Thyroid gland (tissue), 4 donors: ENCODE measurements around the gene BEND6. TPM values are rescaled to one million over a fixed set of nuclear protein-coding genes. Genes with fewer than 3 reads are reported as not detected.

Experiments used
- DNase-seq, 2 donors: peaks; one replicate each; pipeline ENCODE4 v3.0.0-alpha.2; 2019
- H3K27ac ChIP-seq, 3 donors: fragments of 200-600 bp; sonication (generic); 1 replicate in 2 of 3; 2 replicates in 1 of 3; pipeline ENCODE4 v1.5.1; 2016 to 2019; ENCODE audit warnings: mild to moderate bottlenecking in 1 of 3, moderate library complexity in 1 of 3
- H3K27me3 ChIP-seq: fragments of 200-600 bp; sonication (generic); one replicate; pipeline ENCODE4 v1.5.1; 2019
- H3K36me3 ChIP-seq, 2 donors: fragments of 200-600 bp; sonication (generic); one replicate each; pipeline ENCODE4 v1.5.1; 2016 to 2019
- H3K4me1 ChIP-seq, 2 donors: fragments of 200-600 bp; sonication (generic); one replicate each; pipeline ENCODE4 v1.5.1; 2017 to 2019
- H3K4me3 ChIP-seq, 3 donors: fragments of 200-600 bp; sonication (generic); replicated peaks in 1 of 3; 1 replicate in 2 of 3; 2 replicates in 1 of 3; pipeline ENCODE4 v1.5.1; 2016; ENCODE audit warnings: mild to moderate bottlenecking in 1 of 3
- H3K9me3 ChIP-seq: fragments of 200-600 bp; sonication (generic); one replicate; pipeline ENCODE4 v1.5.1; 2017
- POLR2A ChIP-seq, 2 donors: fragments of 450-650 bp; IDR thresholded peaks; one replicate each; pipeline ENCODE4 v1.6.1; 2017; ENCODE audit warnings: antibody characterized with exemption in 2 of 2, mild to moderate bottlenecking in 2 of 2, moderate library complexity in 1 of 2
- WGBS, 2 donors: methylation state at CpG; one replicate each; pipeline ENCODE4 v1.1.5; 2017; 5-methylcytosine and 5-hydroxymethylcytosine counted together
- intact Hi-C: fragments of 100-400 bp; cut with DNase I; formaldehyde crosslinking; loops from one replicate; pipeline ENCODE4 v1.15.1; 2023
- total RNA-seq, 4 donors: library from RNA; depleted of rRNA; stranded (reverse); fragments of >200 nt; gene quantifications; one replicate each; pipeline ENCODE4 v1.2.3, GENCODE V29; 2016
- TF ChIP-seq, protein P1 (sequence below), 6 experiments: fragments of 200-600 bp in 3 of 6; fragments of 450-650 bp in 3 of 6; sonication (generic) in 3 of 6; IDR thresholded peaks; one replicate each; pipeline ENCODE4 v1.5.1; 2016 to 2019; ENCODE audit warnings: antibody characterized with exemption in 6 of 6, mild to moderate bottlenecking in 2 of 6, inconsistent platforms in 1 of 6, moderate library complexity in 1 of 6

Gene BEND6
- total RNA-seq, 4 donors from 2014 or later: 1.1 to 7.1 (median 3.0) TPM

DNA sequence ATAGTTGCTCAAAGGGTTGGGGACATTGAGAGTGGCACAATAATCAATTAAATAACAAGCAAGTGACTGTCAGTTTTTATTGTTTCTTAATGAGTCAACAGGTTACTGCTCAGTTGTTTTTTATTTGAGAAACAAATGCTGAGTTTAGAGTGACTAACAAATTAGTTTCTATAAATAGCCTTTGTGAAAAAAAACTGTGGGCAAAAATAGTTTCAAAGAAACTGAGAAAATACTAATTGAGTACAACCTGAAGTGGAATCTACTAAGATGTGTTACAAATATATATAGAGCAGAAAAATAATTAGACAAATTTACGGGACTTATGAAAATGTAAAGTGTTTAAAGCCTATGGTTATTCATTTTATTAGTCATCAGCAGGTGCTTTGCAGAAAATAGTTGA lies 22.3 kb downstream of the BEND6 start:
- H3K9me3 ChIP-seq: no peaks in the 10 kb centered on the region
- no peak overlapping the region for H3K4me3 ChIP-seq
- intact Hi-C loops: no loop called here
- WGBS, 2 donors: 92 to 97% methylated on average over 1 of the region's 1 CpG
- no peak for DNase-seq
- H3K4me1 ChIP-seq: no peaks in the 10 kb centered on the region
- H3K27me3 ChIP-seq: no peaks in the 10 kb centered on the region
- no peaks in the 10 kb centered on the region for H3K36me3 ChIP-seq
- TF ChIP-seq, protein P1, sequence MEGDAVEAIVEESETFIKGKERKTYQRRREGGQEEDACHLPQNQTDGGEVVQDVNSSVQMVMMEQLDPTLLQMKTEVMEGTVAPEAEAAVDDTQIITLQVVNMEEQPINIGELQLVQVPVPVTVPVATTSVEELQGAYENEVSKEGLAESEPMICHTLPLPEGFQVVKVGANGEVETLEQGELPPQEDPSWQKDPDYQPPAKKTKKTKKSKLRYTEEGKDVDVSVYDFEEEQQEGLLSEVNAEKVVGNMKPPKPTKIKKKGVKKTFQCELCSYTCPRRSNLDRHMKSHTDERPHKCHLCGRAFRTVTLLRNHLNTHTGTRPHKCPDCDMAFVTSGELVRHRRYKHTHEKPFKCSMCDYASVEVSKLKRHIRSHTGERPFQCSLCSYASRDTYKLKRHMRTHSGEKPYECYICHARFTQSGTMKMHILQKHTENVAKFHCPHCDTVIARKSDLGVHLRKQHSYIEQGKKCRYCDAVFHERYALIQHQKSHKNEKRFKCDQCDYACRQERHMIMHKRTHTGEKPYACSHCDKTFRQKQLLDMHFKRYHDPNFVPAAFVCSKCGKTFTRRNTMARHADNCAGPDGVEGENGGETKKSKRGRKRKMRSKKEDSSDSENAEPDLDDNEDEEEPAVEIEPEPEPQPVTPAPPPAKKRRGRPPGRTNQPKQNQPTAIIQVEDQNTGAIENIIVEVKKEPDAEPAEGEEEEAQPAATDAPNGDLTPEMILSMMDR (IDR thresholded peaks at IDR 0.05): no peak
- TF ChIP-seq POLR2A (IDR thresholded peaks at IDR 0.05): no peak
- H3K27ac ChIP-seq: no peak overlapping the region

DNA sequence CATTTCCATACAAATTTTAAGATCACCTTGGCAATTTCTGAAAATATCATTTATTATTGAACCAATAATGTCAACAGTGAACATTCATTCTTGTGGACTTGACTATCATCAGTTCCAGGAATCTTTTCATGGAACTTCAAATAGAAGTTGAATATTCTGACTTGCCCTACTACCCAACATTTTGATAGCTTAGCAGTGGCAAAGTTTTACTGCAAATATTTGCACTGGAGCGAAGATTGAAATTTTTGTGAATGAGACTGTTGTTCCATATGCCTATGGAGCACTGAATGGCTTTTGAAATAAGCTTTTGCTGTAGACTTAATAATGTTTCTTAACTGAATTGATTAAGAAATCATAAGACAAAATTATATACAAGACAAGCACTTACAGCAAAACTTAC lies 23.6 kb downstream of the BEND6 start:
- DNase-seq: no peak
- Histone ChIP-seq H3K36me3 (no peaks in the 10 kb centered on the region), H3K4me3 (no peak overlapping the region), H3K27ac (no peak overlapping the region), H3K27me3 (no peaks in the 10 kb centered on the region), H3K9me3 (no peaks in the 10 kb centered on the region), H3K4me1 (no peaks in the 10 kb centered on the region)
- intact Hi-C loops: no loop called here
- WGBS, 2 donors: 48 to 91% methylated on average over 1 of the region's 1 CpG
- TF ChIP-seq, protein P1 (IDR thresholded peaks at IDR 0.05): no peak
- no peak for TF ChIP-seq POLR2A (IDR thresholded peaks at IDR 0.05)

DNA sequence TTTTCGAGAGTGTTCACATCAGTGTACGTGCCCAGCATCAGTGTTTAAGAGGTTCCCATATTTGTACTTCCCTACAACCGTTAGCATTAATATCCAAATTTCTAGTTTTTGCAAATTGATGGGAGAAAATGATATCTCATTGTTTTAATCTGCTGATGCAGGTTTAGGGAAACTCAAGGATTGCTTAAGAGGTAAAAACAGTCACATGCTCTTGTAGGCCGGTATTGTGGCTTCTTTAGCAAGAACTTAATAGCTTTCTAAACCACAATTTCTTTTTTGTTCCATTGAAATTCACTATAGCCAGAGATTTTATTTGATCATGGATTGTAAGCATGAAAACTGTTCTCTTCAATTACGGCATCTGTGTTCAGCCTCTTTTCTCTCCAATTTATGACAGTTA lies 29.5 kb downstream of the BEND6 start:
- Histone ChIP-seq H3K27ac (no peak overlapping the region), H3K9me3 (no peaks in the 10 kb centered on the region)
- WGBS, 2 donors: 83 to 85% methylated on average over 5 of the region's 5 CpGs

DNA sequence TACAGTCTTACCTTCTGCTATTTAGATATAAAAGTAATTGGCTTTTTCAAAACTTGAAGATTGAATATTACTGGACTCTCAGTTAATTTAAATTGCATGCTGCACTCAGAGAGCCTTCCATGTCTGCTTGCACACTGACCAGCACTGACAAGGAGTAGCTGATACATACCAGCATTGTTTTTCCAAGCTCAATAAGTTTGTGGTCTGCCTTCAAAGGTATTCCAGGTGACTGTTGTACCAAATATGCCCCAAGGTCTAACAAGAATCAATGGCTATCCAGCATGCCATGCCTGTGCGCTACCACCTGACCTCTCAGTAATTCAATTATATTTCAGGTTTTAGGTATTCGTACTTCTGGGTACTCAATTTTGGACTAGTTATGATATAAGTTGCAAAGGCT lies 30.0 kb downstream of the BEND6 start:
- intact Hi-C loops: no loop called here
- no peak for DNase-seq
- no peak overlapping the region for H3K4me3 ChIP-seq
- TF ChIP-seq, protein P1 (IDR thresholded peaks at IDR 0.05): no peak
- TF ChIP-seq POLR2A (IDR thresholded peaks at IDR 0.05): no peak
- H3K36me3 ChIP-seq: no peaks in the 10 kb centered on the region
- H3K27ac ChIP-seq: no peak overlapping the region
- 96 to 100% methylated on average over 2 of the region's 2 CpGs for WGBS, 2 donors
- no peaks in the 10 kb centered on the region for H3K9me3 ChIP-seq
- no peaks in the 10 kb centered on the region for H3K27me3 ChIP-seq
- H3K4me1 ChIP-seq: no peaks in the 10 kb centered on the region

More for the DNA sequence above, 29.5 kb downstream of the BEND6 start:
- DNase-seq: no peak
- intact Hi-C loops: no loop called here
- Histone ChIP-seq H3K4me1 (no peaks in the 10 kb centered on the region), H3K4me3 (no peak overlapping the region), H3K36me3 (no peaks in the 10 kb centered on the region), H3K27me3 (no peaks in the 10 kb centered on the region)
- TF ChIP-seq, protein P1 (IDR thresholded peaks at IDR 0.05): no peak
- no peak for TF ChIP-seq POLR2A (IDR thresholded peaks at IDR 0.05)

DNA sequence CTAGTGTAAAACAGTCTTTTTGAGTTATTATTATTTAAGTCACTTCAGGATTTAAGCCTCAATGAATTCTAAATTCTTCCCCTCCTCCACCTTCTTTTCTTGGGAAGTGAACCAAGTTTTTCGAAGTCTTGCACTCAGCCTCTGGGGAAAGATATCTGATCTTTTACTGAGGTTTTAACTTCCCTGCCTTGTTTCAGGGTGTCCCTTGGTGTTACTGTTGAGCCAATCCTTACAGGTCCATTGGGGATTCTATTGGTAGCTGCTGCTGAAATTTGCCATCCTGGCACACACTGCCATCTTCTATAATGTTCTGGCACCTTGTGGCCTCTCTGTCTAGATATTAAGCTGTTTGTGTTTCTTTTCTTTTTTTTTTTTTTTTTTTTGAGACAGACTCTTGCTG lies 31.7 kb downstream of the BEND6 start:
- H3K36me3 ChIP-seq: no peaks in the 10 kb centered on the region
- DNase-seq: no peak
- intact Hi-C loops: no loop called here
- no peak for TF ChIP-seq POLR2A (IDR thresholded peaks at IDR 0.05)
- TF ChIP-seq, protein P1 (IDR thresholded peaks at IDR 0.05): no peak
- no peaks in the 10 kb centered on the region for H3K4me1 ChIP-seq
- 50 to 59% methylated on average over 1 of the region's 1 CpG for WGBS, 2 donors
- no peak overlapping the region for H3K4me3 ChIP-seq
- H3K27ac ChIP-seq: no peak overlapping the region
- H3K27me3 ChIP-seq: no peaks in the 10 kb centered on the region
- no peaks in the 10 kb centered on the region for H3K9me3 ChIP-seq
